Right lobe of liver (tissue), 4 donors: ENCODE results near the gene ERMP1.

Experiments used
- POLR2A ChIP-seq: fragments of 450-650 bp; IDR thresholded peaks from one replicate; pipeline ENCODE4 v1.6.1; 2017; ENCODE audit warnings: antibody characterized with exemption, mild to moderate bottlenecking
- TF ChIP-seq, protein P1 (sequence below), 4 donors: fragments of 200-600 bp in 3 of 4; fragments of 450-650 bp in 1 of 4; IDR thresholded peaks; one replicate each; pipeline versions ENCODE4 v1.5.1 to v1.8.0; 2016 to 2022; ENCODE audit warnings: antibody characterized with exemption in 4 of 4, mild to moderate bottlenecking in 2 of 4
- donor health status: DM: no; HTN: no; CAD: no.
- donor health status: DM: no; HTN: no; CAD: no.
- donor health status: DM: no; HTN: yes; CAD: no.

DNA sequence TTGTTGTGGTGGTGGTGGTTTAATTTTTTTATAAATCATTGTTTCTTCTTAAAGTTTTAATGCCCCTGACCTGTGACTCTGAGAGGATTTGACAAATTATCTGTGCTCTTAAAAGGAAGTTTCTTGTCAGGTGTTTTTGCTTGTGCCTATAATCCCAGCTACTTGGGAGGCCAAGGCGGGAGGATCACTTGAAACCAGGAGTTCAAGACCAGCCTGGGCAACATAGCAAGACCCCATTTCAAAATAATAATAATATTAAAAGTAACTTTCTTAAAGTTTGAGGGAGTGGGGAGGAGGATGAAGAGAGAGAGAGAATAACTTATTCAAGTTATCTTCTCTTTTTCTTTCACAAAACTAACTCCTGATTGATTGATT lies 12.2 kb upstream of the ERMP1 start:
- TF ChIP-seq, protein P1, sequence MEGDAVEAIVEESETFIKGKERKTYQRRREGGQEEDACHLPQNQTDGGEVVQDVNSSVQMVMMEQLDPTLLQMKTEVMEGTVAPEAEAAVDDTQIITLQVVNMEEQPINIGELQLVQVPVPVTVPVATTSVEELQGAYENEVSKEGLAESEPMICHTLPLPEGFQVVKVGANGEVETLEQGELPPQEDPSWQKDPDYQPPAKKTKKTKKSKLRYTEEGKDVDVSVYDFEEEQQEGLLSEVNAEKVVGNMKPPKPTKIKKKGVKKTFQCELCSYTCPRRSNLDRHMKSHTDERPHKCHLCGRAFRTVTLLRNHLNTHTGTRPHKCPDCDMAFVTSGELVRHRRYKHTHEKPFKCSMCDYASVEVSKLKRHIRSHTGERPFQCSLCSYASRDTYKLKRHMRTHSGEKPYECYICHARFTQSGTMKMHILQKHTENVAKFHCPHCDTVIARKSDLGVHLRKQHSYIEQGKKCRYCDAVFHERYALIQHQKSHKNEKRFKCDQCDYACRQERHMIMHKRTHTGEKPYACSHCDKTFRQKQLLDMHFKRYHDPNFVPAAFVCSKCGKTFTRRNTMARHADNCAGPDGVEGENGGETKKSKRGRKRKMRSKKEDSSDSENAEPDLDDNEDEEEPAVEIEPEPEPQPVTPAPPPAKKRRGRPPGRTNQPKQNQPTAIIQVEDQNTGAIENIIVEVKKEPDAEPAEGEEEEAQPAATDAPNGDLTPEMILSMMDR (IDR thresholded peaks at IDR 0.05) = no peak
- no peak for TF ChIP-seq POLR2A
